Measurements from ENCODE around the gene SCN7A.

Gene SCN7A

DNA sequence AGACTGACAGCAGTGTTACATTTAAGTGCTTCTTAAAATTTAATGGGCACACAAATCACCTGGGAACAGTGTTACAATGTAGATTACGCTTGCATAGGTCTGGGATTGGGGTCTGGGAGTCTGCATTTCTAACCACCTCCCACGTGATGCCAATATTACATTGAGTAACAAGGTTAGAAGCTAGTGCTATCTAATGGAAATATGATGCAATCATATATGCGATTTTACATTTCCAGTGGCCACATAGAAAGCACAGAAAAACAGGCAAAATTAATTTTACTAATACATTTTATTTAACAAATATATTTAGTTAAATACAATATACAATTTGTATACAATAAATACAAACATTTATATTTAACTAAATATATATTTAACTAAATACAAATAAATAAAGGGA is 53.7 kb downstream of the SCN7A start:
- no peak for TF ChIP-seq CTCF (IDR thresholded peaks at IDR 0.05; ENCODE audit: low read depth, low read length)
- no peak for DNase-seq (ENCODE audit: low read depth, low spot score)
- H3K4me3 ChIP-seq (ENCODE audit: low read depth, low read length) = no peak overlapping the region
- in situ Hi-C loops (cut with HindIII; ENCODE audit: low sequenced_read_pairs) = no loop called here

DNA sequence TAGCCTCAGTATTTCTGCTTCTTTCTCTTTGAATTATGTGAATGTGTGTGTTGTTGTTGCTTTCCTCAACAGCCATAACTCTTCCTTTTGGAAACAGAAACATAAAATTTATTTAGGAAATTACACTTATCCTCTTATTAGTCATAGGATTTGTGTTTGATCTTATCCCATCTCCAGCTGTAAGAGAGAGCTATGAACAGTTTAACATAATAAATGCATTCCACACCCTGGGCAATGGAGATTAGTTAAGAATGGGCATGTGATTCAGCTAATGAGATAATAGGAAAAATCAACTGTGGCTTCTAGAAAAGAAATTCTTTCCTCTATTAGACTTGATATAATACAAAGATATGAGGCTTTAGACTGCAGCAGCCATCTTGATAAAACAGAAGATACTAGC is 55.0 kb downstream of the SCN7A start:
- DNase-seq (ENCODE audit: low read depth, low spot score) = no peak
- in situ Hi-C loops (cut with HindIII; ENCODE audit: low sequenced_read_pairs) = no loop called here
- H3K4me3 ChIP-seq (ENCODE audit: low read depth, low read length) = no peak overlapping the region
- TF ChIP-seq CTCF (IDR thresholded peaks at IDR 0.05; ENCODE audit: low read depth, low read length) = no peak

- in situ Hi-C loops (cut with HindIII; ENCODE audit: low sequenced_read_pairs) = no loop called here
- DNase-seq (ENCODE audit: low read depth, low spot score) = no peak
- H3K4me3 ChIP-seq (ENCODE audit: low read depth, low read length) = no peak overlapping the region
- no peak for TF ChIP-seq CTCF (IDR thresholded peaks at IDR 0.05; ENCODE audit: low read depth, low read length)
These were observed 57.1 kb downstream of the SCN7A start for GRCh38 chr2:166436976-166437375.

DNA sequence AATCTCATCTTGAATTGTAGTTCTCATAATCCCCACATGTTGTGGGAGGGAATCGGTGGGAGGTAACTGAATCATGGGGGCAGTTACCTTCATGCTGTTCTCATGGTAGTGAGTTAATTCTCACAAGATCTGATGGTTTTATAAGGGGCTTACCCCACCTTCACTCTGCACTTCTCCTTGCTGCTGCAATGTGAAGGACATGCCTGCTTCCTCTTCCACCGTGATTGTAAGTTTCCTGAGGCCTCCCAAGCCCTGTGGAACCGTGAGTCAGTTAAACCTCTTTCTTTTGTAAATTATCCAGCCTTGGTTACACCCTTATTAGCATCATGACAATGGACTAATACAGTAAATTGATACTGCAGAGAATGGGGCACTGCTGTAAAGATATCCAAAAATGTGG is 57.9 kb downstream of the SCN7A start:
- H3K4me3 ChIP-seq (ENCODE audit: low read depth, low read length) = no peak overlapping the region
- no peak for TF ChIP-seq CTCF (IDR thresholded peaks at IDR 0.05; ENCODE audit: low read depth, low read length)
- in situ Hi-C loops (cut with HindIII; ENCODE audit: low sequenced_read_pairs) = no loop called here
- no peak for DNase-seq (ENCODE audit: low read depth, low spot score)

DNA sequence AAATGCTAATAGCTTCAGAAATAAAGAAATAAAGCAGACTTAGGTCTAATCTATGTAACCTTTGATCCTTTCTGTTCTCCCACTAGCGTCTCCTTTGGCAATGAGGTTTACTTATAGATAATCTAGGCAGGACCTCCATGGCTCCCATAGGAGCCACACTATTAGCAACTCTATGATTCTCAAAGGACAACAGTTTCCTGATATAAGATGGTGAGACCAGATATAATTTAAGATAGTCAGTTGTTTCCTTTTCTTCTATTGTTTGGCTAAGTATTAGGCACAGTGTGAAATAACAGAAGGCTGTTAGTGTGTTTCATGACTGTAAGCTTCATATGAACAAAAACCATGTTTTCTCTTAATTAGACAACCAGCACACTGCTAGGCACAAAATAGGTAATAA is 59.6 kb downstream of the SCN7A start:
- no peak overlapping the region for H3K4me3 ChIP-seq (ENCODE audit: low read depth, low read length)
- in situ Hi-C loops (cut with HindIII; ENCODE audit: low sequenced_read_pairs) = no loop called here
- DNase-seq (ENCODE audit: low read depth, low spot score) = no peak
- TF ChIP-seq CTCF (IDR thresholded peaks at IDR 0.05; ENCODE audit: low read depth, low read length) = no peak

DNA sequence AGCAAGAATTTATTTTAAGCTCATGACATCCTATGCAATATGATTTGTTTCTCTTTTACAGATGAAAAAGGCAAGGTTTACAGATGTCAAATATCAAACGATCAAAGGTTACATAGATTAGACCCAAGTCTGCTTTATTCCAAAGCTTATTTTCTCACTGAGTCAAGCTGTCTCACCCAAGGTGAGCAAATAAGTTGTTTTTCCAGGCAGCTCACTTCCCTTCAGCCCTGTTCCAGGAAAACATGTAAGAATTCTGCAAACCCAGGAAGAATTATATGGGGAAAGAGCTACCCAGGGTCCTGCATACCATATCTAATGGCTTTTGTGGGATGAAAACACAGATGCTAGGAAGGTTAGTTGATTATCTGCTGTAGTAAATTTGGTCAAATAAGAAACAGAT is 60.6 kb downstream of the SCN7A start:
- no peak for DNase-seq (ENCODE audit: low read depth, low spot score)
- H3K4me3 ChIP-seq (ENCODE audit: low read depth, low read length) = no peak overlapping the region
- TF ChIP-seq CTCF (IDR thresholded peaks at IDR 0.05; ENCODE audit: low read depth, low read length) = no peak
- in situ Hi-C loops (cut with HindIII; ENCODE audit: low sequenced_read_pairs) = no loop called here

GRCh38 chr2:166432331-166432730 is 61.7 kb downstream of the SCN7A start:
- H3K4me3 ChIP-seq (ENCODE audit: low read depth, low read length) = no peak overlapping the region
- no peak for DNase-seq (ENCODE audit: low read depth, low spot score)
- in situ Hi-C loops (cut with HindIII; ENCODE audit: low sequenced_read_pairs) = no loop called here
- TF ChIP-seq CTCF (IDR thresholded peaks at IDR 0.05; ENCODE audit: low read depth, low read length) = no peak
